CD1c-positive myeloid dendritic cell (primary cell): ENCODE data around the gene NOC4L.
A peak's percentile ranks its signal among the peaks of the same experiment; 100 is the strongest.
"Not testable (repeated sequence)": the region's sequence is repeated elsewhere in the genome, so short reads cannot be mapped to it uniquely, and the experiment has no call there.

Source experiments
- DNase-seq: peaks from one replicate; pipeline ENCODE4 v3.0.0-alpha.2; 2016; ENCODE audit errors: extremely low spot score

Gene NOC4L

DNA sequence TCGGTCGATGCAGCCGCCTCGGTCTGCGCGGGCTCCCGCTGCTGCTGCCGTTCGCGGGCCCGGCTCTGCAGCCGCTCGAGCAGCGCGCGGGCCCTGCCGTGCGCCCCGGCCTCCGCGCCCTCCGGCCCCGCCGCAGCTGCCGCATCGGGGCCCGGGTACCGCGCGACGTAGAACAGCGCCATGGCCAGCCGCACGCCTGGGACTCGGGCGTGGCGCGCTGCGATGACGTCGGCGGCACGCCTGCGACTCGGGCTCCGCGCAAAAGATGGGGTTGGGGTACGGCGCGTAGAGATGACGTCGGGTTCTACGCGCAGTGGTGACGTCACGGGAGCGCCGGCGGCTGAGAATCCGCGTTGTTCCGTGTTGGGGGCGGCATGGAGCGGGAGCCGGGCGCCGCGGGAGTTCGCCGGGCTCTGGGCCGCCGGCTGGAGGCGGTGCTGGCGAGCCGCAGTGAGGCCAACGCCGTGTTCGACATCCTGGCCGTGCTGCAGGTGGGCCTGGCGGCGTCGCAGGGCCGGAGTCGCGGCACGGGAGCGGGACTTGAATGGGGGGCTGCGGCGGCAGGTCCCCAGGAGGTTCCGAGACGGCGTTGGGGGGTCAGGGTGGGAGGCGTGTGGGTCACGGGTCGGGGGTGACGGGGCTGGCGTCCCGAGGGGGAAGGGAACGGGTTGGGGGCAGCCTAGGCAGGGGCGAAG is at the start of gene NOC4L, which contains the start of gene DDX51:
NOC4L (plus strand) TSS at position 343 of the 695 bp plus-strand sequence; CDS start at position 375, 32 bp downstream.
DDX51 (minus strand) TSS at position 205 of the 695 bp plus-strand sequence; CDS start at position 182, 23 bp downstream.
- peak; percentile 99 for DNase-seq

DNA sequence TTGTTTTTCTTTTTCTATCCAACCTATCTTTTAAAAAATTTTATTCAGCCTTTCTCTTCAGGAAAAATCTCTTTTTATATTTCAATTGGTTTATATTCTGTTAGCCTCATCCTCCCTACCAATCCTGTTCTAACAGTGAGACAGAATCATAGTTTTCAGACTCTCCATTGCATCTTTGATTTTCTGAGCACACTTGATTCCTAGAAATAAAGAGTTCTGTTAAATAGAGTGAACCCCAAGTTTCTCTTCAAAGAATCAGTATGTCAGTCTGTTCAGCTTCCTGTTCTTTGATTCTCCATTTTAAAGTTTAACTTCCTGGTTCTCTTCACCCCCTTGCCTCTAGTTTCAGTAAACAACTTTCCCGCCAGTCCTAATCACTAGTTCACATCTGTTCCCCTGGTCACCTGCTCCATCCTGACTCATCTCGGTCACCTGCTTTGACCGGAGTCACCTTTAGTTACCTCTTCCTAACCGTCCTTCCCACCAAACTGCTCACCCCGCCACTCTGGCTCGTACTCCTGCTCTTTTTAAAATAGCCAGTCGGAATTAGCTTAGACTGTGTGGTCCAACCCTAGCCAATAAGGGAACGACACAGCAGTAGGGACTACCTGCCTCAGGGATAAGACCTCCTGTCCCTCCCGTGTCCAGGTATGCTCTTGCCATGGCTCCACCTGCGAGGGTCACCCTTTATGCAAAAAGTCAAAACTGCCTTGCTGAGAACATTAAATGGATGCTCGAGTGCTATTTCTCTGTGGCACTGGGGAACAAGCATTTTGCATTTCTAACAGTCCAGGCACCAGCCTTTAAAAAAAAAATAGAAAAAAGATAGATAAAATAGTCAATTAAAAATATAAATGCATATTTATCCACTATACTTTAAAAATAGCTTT is 48.5 kb upstream of the NOC4L start:
- DNase-seq = no peak

DNA sequence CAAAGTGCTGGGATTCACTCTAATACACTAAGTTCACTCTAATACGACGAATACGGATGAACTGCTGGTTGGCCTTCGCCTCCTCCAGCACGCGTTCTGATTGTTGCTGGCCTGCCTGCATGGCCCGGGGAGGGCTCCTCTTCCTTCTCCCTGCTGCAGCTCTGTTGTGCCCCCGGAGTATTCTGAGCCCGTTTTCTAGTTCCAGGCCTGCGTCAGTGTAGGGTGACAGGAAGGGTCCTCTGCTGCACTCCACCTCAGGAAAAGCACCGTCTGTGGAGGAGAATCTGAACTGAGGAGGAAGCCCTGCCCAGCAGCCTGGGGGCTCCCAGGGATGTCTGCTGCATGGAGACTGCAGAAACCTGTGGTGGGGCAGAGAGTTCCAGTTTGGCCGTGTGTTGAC is 44.5 kb upstream of the NOC4L start:
- DNase-seq = no peak

DNA sequence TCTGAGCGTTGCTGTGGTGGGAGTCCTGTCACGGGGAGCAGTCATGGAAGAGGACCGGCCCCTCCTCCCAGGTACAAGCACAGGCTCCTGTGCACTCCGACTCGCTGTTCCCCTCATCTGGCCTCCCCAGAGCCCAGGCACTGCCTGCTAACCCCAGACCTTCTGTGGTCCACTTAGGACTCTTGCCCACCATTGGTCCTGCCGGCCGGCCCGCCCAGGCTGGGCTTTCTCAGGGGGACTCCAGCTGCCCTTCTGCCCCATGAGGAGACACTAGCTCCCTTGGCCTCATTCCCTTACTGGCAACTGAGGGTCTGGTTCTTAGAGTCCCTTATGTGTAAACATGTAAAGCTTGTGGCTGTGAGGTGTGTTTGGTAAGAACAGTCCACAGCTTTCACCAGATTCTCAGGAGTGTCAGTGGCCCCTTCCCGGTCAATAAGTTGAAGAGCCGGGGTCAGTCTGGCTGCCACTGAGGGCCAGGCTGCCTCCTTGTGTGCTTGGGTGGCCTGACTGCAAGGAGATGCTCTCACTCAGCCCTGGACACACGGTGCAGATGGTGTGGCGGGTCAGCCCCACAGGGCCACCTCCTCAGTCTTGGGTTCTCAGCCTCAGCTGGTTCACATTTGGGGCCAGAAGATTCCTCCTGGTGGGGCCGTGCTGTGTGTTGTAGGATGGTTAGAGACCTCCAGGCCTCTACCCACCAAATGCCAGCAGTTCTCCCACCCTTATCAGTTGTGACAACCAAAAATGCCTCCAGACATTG is 43.8 kb upstream of the NOC4L start:
- no peak for DNase-seq

DNA sequence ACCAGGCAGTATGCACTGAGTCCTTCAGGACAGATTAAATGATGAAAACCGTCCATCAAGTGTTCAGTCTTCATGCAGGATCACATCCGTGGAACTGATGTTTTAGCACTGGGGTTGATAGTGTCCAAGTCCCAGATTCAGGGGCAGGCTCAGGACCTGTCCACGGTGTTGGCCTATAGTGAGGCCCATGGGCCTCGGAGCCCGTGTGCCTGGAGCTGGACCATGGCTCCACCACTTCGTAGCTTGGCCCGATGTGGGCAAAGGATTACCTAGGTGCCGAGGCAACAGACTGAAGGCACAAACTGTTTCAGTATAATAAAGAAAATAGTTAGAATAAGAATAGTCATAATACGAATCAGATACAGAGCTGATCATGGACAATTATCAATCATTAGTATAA is 42.0 kb upstream of the NOC4L start:
- DNase-seq = no peak

DNA sequence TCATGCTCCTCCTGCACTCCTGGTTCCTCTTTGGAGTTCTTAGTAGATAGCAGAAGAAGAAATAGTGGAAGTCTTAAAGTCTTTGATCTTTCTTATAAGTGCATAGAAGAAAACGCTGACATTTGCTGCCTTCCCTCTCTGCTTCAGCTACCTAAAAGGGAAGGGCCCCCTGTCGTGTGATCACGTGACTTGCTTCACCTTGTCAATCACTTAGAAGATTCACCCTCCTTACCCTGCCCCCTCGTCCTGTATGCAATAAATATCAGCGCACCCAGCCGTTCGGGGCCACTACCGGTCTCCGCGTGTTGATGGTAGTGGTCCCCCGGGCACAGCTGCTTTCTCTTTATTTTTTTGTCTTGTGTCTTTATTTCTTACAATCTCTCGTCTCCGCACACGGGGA is 41.2 kb upstream of the NOC4L start:
- not testable (repeated sequence) for DNase-seq

DNA sequence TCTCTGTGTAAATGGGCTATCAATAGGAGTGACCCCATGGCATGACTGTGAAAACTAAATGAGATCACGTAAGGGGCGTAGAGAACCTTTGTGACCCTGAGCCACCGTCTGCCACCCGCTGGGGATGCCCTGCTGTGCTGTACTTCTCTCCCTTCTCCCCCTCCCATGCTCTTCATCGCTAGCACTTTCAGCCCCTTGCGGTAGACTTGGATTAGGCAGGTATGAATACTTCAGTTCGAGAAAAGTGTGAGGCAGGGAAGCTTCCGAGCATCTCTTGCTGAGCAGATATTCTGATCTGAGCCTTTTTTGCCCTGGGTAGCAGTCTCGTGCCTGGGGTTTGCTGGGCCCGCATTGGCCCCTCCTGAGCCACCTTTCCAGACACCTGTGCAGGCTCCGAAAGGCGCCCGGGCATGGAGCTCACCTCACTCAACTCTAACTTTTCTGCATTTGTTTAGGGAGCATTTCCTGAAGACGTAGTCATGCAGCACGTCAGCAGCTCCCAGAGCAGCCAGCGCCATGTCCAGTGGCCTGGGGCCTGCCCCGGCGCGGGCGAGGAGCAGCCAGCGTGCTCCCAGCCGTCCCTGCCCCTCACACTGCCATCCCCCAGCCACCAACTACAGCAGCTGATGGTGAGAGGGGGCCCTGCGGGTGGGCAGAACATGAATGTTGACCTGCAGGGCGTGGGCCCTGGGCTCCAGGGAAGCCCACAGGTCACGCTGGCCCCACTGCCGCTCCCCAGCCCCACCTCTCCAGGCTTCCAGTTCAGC is 40.5 kb upstream of the NOC4L start:
- DNase-seq = no peak

DNA sequence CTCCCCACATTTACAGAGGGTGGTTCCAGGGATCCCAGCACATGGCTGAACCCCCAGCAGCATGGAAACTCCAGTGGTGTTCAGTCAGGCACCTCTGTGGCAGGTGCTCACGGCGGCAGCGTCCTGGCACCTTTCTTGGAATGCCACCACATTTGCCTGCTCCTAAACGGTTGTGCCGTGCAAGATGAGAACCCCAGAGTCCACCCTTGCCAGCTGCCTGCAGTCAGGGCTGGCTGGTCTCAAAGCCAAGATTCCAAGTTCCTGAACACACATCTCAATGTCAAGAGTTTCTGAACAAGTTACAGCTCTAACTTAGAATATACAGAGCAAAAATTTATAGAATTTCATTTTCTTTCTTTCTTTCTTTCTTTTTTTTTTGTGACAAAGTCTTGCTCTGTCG is 38.8 kb upstream of the NOC4L start:
- DNase-seq = no peak

DNA sequence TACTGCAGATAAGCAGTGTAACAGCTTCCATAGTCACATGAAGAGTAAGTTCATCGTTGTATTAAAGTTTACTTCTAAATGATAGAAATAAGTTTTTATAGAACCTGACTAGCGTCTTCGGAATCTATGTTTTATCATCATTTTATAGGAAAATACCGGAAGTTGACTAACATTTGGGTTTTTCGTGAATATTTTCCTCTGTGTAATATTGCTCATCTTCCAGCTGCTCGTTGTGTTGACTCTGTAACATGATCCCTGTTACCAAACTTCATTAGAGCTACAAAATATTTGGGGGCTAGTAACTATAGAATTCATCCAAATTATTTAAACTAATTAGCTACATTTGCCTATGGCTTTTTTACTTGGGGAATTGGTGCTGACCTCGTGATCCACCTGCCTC is 37.3 kb upstream of the NOC4L start:
- no peak for DNase-seq

DNA sequence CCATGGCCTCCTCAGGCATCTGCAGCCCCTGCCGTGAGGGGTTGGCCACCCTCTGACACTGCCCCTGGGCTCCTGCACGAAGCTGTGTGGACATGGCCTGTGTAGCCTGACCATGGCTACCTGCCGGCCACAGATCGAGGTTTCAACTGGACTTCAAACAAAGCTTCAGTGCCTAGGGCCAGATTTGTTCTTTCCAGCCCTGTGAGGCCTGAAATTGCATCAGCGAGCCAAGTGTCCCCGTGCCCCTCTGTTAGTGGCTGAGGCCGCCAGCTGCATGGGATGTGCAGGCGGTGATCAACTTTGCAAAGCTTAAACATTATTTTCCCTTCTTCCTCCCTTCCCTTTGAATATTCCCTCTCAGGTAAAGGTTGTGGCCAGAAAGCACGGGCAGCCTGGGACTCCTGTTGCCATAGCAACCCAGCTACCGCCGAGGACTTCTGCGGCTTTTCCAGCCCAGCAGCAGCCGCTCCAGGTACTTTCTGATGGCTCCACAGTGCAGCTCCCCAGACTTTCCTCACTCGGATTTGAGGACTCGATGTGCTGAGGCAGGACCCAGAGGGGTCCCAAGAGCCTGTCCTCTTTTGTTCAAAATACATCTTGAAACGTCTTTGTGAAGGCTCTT is 35.9 kb upstream of the NOC4L start:
- DNase-seq = no peak

DNA sequence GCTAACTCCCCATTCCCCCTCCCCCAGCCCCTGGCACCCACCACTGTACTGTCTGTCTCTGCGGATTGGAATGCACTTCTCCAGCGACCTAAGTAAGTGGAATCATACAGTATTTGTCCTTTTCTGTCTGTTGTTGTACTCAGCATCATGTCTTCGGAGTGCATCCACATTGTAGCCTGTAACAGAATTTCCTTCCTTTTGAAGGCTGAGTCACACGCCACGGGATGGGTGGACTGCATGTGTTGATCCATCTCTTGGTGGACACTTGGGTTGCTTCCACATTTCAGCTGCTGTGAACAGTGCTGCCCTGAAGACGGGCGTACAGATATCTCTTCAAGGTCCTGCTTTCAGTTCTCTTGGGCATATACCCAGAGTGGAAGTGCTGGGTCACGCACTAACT is 34.5 kb upstream of the NOC4L start:
- no peak for DNase-seq

DNA sequence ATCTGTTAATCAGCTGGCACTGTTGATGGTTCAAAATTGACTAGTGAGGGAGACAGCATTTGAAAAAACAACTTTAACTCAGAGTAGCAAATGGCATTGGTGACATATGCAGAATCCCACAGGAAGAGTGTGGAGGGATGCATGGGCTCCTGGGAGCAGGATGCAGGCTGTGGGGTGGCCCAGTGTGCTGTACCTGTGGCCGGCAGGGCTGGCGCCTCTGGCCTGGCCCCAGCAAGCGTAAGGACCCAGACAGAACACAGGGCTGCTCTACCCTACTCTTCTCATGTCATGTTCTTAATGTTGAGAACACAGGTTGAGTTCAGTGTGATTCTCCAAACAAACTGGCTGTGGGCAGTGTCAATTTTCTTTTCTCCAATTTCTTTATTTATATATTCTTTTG is 33.6 kb upstream of the NOC4L start:
- no peak for DNase-seq

DNA sequence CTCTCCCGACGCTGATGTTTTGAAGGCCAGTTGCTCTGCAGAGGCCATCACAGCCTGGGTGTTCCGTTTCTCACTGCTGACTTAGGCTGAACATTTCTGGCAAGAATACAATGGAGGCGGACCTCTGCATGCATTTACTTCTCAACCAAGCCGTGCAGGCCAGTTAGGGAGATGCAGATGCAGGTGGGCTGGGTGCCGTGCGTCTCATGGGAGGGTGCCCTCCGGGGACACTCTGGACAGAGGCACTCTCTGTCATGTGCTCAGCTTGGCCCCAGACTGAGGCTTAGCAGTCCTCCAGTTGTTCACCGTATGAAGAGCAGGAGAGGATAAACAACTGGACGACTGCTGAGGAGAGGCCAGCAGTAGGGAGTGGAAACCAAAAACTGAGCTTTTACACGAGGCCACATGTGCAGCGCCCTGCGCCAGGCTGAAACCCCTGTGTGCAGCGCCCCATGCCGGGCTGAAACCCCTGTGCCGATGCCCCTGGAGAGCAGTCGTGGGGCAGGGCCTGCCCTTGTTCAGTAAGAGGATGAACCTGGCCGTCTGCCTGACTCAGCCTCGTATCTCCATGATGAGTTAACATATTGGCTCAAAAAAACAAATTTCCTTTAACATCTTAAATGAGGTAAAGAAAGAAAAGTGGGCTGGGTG is 32.5 kb upstream of the NOC4L start:
- DNase-seq = no peak

DNA sequence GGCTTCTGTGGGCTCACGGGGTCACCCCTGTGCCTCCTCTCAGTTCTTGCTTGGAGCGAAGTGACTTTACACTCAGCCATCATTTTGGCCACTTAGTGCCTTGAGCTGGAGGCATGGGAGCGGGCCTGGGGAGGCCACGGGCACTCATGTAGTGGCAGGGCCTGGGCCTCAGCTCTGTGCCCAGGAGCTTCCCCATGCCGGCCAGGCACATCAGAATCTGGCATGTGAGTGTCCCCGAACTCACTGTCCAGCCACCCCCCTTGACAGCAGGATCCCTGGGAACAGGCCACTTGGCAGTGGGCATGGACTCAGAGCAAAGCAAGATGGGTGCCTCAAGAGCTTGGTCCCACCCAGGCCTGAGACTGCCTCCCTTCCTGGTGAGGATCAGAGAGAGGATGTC is 29.6 kb upstream of the NOC4L start:
- DNase-seq = no peak

DNA sequence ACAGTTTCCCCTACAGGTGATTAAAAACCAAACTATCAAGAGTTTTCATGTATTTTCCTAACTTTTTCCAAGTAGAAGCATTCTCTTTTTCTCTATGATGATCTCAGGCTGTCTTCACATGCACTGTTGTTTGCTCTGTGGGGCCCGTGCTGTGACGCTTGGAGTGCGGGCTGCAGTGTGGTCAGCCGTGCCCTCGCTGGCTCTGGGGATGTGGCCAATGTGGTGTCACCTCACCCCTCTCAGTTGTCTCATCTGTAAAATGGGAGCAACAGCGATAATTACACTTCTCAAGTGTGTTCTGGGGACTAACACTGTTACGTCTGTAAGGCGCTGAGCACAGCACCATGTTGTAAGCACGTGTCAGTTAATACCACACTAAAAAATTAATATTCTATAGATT is 28.8 kb upstream of the NOC4L start:
- no peak for DNase-seq

DNA sequence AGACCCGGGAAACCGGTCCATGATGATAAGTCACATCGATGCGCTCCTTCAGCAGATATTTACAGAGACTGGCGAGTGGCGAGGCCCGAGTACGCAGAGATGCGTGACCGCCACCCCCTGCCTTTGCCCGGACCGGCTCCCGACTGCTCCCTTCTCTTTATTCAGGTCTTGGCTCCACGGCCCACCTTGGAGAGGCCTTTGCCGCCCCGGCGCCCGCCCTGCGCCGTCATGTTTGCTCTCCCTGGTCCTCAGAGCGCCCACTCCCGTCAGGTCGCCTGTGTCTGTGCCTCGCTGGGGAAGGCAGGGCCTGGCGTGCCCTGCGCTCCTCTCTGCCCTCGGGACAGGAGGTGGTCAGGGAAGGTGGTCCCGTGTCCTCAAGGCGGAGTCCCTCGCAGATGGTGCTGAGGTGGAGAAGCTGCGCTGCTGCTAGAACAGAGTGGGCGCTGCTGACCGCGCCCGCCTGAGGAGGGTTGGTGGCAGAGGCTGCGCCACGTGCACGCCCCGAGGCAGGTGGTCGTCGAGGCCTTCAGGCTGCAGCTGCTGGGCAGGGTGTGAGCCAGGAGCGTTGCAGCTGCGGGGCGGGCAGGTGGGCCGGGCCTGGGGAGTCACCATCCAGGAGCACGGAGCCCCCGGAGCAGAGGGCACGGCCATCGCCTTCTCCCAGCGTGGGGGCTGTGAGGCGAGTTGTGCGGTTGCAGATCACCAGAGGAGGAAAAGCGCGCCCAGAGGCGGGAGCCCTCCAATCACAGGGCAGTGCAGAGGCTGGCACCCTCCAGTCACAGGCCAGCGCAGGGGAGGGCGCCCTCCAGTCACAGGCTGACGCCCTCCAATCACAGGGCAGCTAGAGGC is 27.3 kb upstream of the NOC4L start:
- no peak for DNase-seq

DNA sequence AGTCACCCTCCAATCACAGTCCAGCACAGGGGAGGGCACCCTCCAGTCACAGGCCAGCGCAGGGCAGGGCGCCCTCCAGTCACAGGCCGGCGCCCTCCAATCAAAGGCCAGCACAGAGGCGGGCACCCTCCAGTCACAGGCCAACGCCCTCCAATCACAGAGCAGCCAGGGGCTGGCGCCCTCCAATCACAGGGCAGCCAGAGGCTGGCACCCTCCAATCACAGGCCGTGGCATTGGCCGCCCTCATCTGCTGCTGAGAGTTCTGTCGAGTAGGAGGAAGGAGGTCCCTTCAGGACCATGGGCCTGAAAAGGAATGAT is 26.7 kb upstream of the NOC4L start:
- no peak for DNase-seq

DNA sequence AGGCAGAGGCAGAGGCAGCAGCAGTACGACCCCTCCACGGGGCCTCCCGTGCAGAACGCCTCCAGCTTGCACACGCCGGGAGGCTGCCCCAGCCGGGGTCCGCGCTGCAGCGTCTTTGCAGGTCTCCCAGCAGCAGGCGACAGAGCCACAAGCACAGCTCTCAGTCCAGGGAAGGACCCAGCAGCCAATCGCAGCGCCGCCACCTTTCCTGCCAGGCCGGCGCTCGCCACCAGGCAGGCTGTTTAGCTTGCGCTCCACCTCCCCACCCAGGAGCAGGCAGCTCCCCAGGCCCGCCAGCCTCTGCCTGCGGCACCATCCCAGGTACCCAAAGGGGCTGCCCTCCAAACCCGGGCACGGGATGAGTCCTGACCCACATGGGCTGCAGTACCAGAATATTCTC is 25.4 kb upstream of the NOC4L start:
- no peak for DNase-seq

DNA sequence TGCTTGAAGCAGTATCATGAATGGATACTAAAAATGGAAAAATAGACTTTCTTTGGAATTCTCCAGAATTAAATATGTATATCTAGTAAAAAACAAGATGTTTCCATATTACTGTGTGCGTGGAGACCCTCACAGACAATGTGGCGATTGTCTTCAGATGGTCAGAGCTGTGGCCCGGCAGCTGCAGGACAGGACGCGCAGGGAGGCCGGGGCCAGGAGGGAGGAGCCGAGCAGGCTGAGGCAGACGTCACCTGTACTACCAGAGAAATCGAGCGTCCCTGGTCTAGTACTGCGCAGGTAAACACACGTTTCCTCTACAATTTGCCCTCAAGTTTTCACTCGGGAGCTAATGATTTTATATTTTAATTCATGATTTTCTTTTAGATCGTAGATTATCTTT is 23.0 kb upstream of the NOC4L start:
- DNase-seq = no peak
